Stomach (tissue), 4 donors: ENCODE data around the gene SOWAHA.

Source experiments
- EP300 ChIP-seq: sonication (generic); formaldehyde crosslinking; IDR thresholded peaks from one replicate; pipeline ENCODE4 v1.6.1; 2017; ENCODE audit warnings: antibody characterized with exemption
- TF ChIP-seq, protein P1 (sequence below), 7 experiments: fragments of 450-650 bp in 4 of 7; fragments of 200-600 bp in 3 of 7; sonication (generic) in 3 of 7; IDR thresholded peaks; one replicate each; pipeline ENCODE4 v1.5.1; 2016 to 2019; ENCODE audit warnings: antibody characterized with exemption in 7 of 7, control low read depth in 2 of 7, mild to moderate bottlenecking in 1 of 7

DNA sequence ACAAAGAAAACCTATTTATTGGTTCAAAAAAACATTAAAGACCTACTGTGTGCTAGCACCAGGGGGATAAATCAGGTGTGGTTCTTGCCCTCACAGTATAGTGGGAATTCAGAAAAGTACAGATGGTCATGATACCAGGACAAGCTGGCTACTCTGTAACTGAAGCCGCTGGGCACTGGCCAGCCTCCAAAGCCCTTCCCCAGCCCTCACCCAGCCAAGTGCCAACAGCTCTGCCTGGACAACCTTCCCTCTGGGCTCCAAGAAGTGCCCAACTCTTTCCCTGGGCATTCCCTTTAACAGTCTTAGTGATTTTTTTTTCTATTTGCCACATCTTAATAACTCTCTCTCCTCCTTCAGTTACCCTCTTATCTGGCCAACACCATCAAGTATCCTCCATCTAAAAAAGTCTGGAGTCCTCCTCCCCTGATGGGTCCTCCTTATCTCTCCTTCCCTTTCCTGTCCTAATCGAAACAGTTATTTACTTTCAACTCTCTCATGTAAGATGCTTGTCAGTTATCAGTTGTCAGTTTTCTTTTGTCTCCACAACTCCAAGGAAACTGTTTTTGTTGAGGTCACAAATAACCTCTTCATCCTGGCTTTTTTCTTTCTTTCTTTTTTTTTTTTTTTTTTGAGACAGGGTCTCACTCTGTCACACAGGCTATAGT lies 22.8 kb upstream of the SOWAHA start:
- no peak for TF ChIP-seq EP300
- TF ChIP-seq, protein P1, sequence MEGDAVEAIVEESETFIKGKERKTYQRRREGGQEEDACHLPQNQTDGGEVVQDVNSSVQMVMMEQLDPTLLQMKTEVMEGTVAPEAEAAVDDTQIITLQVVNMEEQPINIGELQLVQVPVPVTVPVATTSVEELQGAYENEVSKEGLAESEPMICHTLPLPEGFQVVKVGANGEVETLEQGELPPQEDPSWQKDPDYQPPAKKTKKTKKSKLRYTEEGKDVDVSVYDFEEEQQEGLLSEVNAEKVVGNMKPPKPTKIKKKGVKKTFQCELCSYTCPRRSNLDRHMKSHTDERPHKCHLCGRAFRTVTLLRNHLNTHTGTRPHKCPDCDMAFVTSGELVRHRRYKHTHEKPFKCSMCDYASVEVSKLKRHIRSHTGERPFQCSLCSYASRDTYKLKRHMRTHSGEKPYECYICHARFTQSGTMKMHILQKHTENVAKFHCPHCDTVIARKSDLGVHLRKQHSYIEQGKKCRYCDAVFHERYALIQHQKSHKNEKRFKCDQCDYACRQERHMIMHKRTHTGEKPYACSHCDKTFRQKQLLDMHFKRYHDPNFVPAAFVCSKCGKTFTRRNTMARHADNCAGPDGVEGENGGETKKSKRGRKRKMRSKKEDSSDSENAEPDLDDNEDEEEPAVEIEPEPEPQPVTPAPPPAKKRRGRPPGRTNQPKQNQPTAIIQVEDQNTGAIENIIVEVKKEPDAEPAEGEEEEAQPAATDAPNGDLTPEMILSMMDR (IDR thresholded peaks at IDR 0.05): no peak
